GM18499 (cell line): ENCODE measurements around the gene DNER.
"Not testable (repeated sequence)": the region's sequence is repeated elsewhere in the genome, so short reads cannot be mapped to it uniquely, and the experiment has no call there.

ENCODE experiments used
- ATAC-seq: cut with Tn5 transposase; IDR thresholded peaks from one replicate; pipeline ENCODE4 v1.9.1; 2021; ENCODE audit warnings: moderate number of reproducible peaks; ENCODE audit not compliant: insufficient read depth, unreplicated experiment

Gene DNER

GRCh38 chr2:229718057-229718456 lies 3.7 kb upstream of the DNER start:
- ATAC-seq: no peak

- no peak for ATAC-seq
Measured at GRCh38 chr2:229715895-229716507, 1.6 kb upstream of the DNER start.

GRCh38 chr2:229714736-229715541 lies 584 bp upstream of the DNER start:
- no peak for ATAC-seq

DNA sequence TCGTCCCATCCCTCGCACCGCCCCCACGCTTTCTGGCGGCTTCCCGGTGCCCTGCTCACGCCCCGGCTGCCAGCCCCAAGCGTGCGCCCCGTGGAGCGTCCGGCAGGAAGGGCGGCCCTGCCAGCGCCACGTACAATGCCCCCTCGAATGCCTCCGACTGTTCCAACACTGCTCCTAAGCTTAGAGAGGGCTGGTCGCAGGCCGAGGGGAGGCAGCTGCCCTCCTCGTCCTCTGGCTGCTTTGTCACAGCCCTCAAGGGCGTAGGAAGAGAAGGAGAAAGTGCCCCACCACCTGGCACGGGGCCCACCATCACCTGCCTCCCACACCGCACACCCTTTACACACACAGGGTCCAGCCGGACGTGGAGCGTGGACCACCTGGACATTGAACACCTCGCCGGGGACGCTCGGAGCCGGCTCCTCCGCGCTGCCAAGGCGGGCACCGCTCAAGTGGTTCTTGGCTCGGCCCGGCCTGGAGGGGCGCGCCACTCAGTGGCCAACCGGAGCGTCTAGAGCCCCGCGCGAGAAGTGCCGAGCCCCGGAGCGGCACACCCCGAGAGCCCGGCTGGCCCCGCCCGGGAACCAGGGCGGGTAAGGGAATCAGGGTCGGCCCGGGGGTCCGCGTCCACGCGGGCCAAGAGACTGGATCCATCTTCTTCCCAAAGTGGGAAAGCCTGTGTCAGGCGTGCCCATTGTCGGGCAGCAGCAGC lies 830 bp downstream of the DNER start:
- ATAC-seq: no peak

GRCh38 chr2:229712136-229712535 lies 2.2 kb downstream of the DNER start:
- ATAC-seq: no peak

GRCh38 chr2:229708335-229708734 lies 6.0 kb downstream of the DNER start:
- no peak for ATAC-seq

DNA sequence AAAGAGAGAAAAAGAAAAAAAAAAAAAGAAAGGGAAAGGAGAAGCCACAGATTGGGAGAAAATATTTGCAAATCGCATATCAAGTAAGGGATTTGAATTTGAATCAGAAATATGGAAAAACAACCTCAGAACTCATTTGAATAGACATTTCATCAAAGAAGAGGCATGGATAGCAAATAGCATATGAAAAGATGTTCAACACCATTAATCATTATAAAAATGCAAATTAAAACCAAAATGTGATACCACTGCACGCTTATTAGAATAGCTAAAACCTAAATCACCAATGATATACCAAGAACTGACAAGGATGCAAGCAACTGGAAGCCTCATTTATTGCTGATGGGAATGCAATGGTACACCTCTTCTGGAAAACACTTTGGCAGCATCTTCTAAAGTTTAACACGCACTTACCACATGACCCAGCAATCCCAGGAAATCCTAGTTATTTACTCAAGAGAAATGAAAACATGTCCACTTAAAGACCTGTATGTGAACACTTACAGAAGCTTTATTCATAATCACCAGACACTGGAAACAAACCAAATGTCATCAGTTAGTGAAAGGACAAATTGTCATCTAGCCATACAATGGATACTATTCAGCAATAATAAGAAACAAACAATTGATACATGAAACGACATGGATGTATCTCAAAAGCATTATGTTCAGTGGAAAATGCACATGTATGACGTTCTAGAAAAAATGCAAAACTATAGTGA lies 10.3 kb downstream of the DNER start:
- ATAC-seq: no peak

GRCh38 chr2:229701716-229702115 lies 12.6 kb downstream of the DNER start:
- no peak for ATAC-seq

DNA sequence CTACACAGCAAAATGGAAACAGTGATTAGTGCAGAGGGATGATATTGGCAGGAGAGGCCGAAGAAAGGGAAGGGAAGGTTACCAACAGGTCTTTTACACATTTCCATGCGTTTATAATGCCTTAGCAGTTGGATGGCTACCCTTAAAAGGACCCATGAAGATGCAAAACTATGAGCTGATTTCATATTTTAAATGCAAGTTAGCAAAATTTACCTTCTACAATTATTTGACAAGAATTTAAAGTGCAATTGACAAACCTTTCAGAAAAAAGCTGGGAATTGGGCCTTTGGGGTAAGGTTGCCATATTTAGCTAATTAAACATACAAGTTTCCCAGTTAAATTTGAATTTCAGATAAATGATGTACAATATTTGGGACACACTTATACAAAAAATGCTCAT lies 13.3 kb downstream of the DNER start:
- ATAC-seq: no peak

- ATAC-seq: no peak
Measured at GRCh38 chr2:229695961-229696360, 18.4 kb downstream of the DNER start.

GRCh38 chr2:229693845-229694244 lies 20.5 kb downstream of the DNER start:
- not testable (repeated sequence) for ATAC-seq

- ATAC-seq: no peak
Measured at GRCh38 chr2:229691631-229692030, 22.7 kb downstream of the DNER start.

DNA sequence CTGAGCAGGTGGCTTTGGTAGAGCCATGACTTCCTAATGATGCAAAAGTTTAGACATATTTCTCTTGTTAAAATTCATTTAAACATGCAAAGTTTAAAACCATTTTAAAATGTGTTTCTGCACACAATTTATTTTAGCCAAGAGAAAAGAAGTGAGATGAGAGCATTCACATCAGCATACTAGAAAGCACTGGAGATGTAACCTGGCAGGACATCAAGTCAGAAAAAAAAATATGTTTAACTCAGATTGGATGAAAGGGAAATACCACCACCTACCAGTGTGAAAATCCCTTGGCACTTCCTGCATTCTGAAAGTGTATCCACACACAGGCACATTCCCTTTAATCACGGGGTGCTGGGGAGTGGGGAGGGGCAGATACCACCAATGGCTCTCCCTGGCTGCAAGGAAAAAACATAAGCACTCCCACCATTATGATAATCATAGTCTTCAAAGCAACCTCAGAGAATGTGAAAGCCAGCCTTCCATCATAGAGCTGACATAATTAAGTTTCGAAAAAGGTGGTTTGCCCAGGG lies 25.0 kb downstream of the DNER start:
- ATAC-seq: no peak

DNA sequence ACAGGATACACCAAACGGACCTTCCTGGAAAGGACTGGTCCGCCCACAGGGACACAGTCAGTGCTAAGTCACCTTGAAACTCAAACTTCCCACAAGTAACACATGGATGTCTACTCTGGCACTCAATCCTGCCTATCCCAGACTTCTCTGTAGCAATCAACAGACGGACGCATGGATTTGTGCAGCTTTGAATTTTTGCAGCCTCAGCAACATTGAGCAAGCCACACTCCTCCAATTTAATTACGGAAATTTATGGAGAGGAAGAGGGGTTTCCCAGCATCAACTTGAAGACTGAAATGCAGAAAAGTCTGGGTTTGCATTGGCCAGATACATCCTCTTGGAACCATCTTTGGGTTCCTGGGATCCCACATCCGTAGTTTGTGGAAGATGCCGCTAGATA lies 26.2 kb downstream of the DNER start:
- no peak for ATAC-seq

DNA sequence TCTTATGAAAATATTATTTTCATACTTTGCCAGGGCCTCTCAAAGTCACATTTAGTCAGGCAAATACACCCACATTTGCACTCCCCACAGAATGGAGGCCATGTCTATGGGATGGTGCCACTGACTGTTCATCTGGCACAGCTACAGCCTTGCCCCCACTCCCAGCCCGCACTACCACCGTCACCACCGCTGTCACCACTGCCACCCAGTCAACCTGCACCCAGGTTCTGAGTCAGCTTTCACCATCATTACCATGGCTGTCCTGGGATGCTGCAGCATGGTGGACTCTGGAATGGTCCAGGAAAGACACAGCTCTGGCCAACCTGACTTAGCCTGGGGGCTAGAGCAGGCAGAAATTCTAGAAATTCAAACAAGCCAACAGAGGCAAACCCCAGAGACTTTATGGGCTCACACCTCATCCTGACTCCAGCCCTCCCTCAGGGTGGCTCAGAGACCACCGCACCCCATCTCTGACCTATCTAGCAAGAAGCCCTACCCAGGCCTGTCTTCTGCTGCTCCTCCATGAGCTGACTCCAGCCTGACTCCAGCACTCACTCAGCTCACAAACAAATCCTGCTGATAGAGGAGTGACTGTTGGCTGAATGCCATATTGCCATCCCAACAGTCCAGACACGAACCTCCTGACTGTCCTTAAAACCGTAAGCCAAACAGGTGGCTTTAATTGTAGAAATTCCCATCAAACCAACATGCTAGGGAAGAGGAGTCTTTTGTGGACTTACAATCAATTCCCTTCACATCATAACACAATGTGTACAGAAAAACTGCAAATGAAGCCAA lies 28.0 kb downstream of the DNER start:
- ATAC-seq: no peak

DNA sequence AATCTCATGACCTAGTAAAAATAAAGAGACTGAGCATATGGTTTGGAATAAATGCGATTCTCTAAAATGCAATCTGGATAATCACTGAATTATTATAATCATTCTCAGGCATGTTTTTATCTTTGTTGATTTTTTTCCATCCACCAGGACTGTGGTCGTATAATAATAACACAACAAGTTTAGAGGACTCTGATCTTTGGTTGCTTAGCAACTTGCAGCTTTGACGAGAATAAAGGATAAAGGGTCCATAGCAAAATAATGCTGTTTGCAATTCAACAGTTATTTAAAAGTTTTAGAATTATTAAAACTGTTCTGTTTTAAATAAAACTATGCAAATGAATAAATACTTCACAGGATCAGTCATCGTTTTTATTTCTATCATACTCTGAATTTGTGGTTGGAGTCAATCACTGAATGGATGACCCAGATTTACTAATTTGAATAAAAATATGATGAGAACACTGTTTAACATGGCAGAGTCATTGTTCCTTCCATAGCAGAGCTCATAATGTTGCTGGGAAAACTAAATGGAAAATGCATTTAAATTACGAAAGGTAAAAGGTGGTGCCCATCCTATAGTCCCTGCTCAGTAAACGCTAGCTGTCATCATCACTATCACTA lies 29.3 kb downstream of the DNER start:
- no peak for ATAC-seq

- no peak for ATAC-seq
Measured at GRCh38 chr2:229679393-229680125, 34.8 kb downstream of the DNER start.

- no peak for ATAC-seq
Measured at GRCh38 chr2:229675569-229675968, 38.8 kb downstream of the DNER start.
